ENCODE data around the gene PLOD1. TPM values are rescaled to one million over a fixed set of nuclear protein-coding genes. Genes with fewer than 3 reads are reported as not detected.

Gene PLOD1
- total and polyA plus RNA-seq, 2 of the 13 experiments (the other 11 are each of a cell fraction or from before 2014, with no cell fraction given), result 70.1 to 318 TPM

GRCh38 chr1:11967028-11967547 is 32.6 kb downstream of the PLOD1 start (continued):
- peak; percentile 65; the same call in 1 of the 2 replicates for TF ChIP-seq REPIN1 (CRISPR knock-in tag; IDR thresholded peaks at IDR 0.05; ENCODE audit: borderline replicate concordance, low read depth)
- TF ChIP-seq ZNF292 (CRISPR knock-in tag; IDR thresholded peaks at IDR 0.05; ENCODE audit: borderline replicate concordance, low read depth), result no peak
- no peak for TF ChIP-seq ZBTB44 (CRISPR knock-in tag; IDR thresholded peaks at IDR 0.05)
- TF ChIP-seq DNMT3B (CRISPR knock-in tag; conservative IDR thresholded peaks at IDR 0.05), result no peak
- TF ChIP-seq NR2F1 (CRISPR knock-in tag; IDR thresholded peaks at IDR 0.05), result no peak
- TF ChIP-seq ZNF781 (CRISPR knock-in tag; IDR thresholded peaks at IDR 0.05; ENCODE audit: borderline replicate concordance, not compliant biosample characterization), result no peak
- TF ChIP-seq IKZF4 (CRISPR knock-in tag; IDR thresholded peaks at IDR 0.05; ENCODE audit: borderline replicate concordance, low read depth, not compliant biosample characterization), result no peak
- no peak for TF ChIP-seq PRPF4 (IDR thresholded peaks at IDR 0.05; ENCODE audit: low read depth, low read length, poor library complexity, severe bottlenecking)
- 0 out of 2 replicates have a peak, but pooled peaks have one; percentile 15 for TF ChIP-seq ZKSCAN5 (CRISPR knock-in tag; IDR thresholded peaks at IDR 0.05)
- TF ChIP-seq ZNF563 (CRISPR knock-in tag; IDR thresholded peaks at IDR 0.05), result no peak
- no peak; the same call in 1 of the 2 replicates for TF ChIP-seq KDM5B (CRISPR knock-in tag; IDR thresholded peaks at IDR 0.05; ENCODE audit: borderline replicate concordance)
- 0 out of 2 replicates have a peak, but pooled peaks have one; percentile 58 for TF ChIP-seq THRA (CRISPR knock-in tag; IDR thresholded peaks at IDR 0.05; ENCODE audit: borderline replicate concordance)
- TF ChIP-seq, protein P1, sequence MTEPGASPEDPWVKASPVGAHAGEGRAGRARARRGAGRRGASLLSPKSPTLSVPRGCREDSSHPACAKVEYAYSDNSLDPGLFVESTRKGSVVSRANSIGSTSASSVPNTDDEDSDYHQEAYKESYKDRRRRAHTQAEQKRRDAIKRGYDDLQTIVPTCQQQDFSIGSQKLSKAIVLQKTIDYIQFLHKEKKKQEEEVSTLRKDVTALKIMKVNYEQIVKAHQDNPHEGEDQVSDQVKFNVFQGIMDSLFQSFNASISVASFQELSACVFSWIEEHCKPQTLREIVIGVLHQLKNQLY (CRISPR knock-in tag; IDR thresholded peaks at IDR 0.05), result no peak
- TF ChIP-seq, protein P2, sequence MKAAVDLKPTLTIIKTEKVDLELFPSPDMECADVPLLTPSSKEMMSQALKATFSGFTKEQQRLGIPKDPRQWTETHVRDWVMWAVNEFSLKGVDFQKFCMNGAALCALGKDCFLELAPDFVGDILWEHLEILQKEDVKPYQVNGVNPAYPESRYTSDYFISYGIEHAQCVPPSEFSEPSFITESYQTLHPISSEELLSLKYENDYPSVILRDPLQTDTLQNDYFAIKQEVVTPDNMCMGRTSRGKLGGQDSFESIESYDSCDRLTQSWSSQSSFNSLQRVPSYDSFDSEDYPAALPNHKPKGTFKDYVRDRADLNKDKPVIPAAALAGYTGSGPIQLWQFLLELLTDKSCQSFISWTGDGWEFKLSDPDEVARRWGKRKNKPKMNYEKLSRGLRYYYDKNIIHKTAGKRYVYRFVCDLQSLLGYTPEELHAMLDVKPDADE (CRISPR knock-in tag; IDR thresholded peaks at IDR 0.05), result no peak
- TF ChIP-seq ZNF775 (CRISPR knock-in tag; IDR thresholded peaks at IDR 0.05; ENCODE audit: borderline replicate concordance), result no peak
- TF ChIP-seq JDP2 (CRISPR knock-in tag; IDR thresholded peaks at IDR 0.05; ENCODE audit: borderline replicate concordance), result no peak
- TF ChIP-seq RARA (CRISPR knock-in tag; IDR thresholded peaks at IDR 0.05), result peak; percentile 42; the same call in 1 of the 2 replicates
- no peak for TF ChIP-seq ZBTB42 (CRISPR knock-in tag; IDR thresholded peaks at IDR 0.05)
- TF ChIP-seq DNMT1 (CRISPR knock-in tag; IDR thresholded peaks at IDR 0.05), result no peak
- peak; percentile 69 for TF ChIP-seq SALL1 (CRISPR knock-in tag; IDR thresholded peaks at IDR 0.05)
- TF ChIP-seq CENPX (CRISPR knock-in tag; IDR thresholded peaks at IDR 0.05), result no peak
- TF ChIP-seq PCBP2 (optimal IDR thresholded peaks at IDR 0.05; ENCODE audit: low read depth, low read length, poor library complexity, severe bottlenecking), result no peak
- TF ChIP-seq FOSL2 (CRISPR knock-in tag; IDR thresholded peaks at IDR 0.05), result no peak
- TF ChIP-seq FOXM1 (CRISPR knock-in tag; IDR thresholded peaks at IDR 0.05), result no peak
- TF ChIP-seq ZNF572 (CRISPR knock-in tag; IDR thresholded peaks at IDR 0.05), result no peak
